ENCODE data around the gene HOXB4. TPM values are rescaled to one million over a fixed set of nuclear protein-coding genes. Genes with fewer than 3 reads are reported as not detected.

The HOXB4 gene
- total RNA-seq, 2 experiments from 2014 or later, result 7.4 to 8.9 TPM

- no peaks in the 10 kb centered on the region for H3K9me2 ChIP-seq (ENCODE audit: insufficient read depth, low read length)
- no peaks in the 10 kb centered on the region for H4K20me1 ChIP-seq (ENCODE audit: insufficient read depth, low read length)
- no peak overlapping the region for H3K4me3 ChIP-seq (ENCODE audit: low read depth, low read length, poor library complexity, severe bottlenecking)
- H3K9me3 ChIP-seq (ENCODE audit: low read length), result no peaks in the 10 kb centered on the region
- no peak for DNase-seq (ENCODE audit: low spot score)
- intact Hi-C loops (cut with micrococcal nuclease; ENCODE audit: unreplicated experiment), result no loop called here
- no peak overlapping the region for H3K27ac ChIP-seq (ENCODE audit: low read depth, low read length, poor library complexity, severe bottlenecking)
- no peak overlapping the region for H3K4me2 ChIP-seq (ENCODE audit: low read length)
- no peaks in the 10 kb centered on the region for H3K36me3 ChIP-seq (ENCODE audit: insufficient read depth, low read length)
- no peak overlapping the region for H2AFZ ChIP-seq (ENCODE audit: low read length)
- ChIA-PET POLR2A (no interaction called here), CTCF (ENCODE audit: unreplicated experiment) (interaction anchor here (1.2 kb wide), 1 partner anchor 13 kb away, joined by 3 read pairs; no protein-coding TSS in a partner anchor)
- TF ChIP-seq EZH2phosphoT487 (IDR thresholded peaks at IDR 0.05; ENCODE audit: borderline replicate concordance, low read depth, low read length), result no peak
- no peak for TF ChIP-seq CTCF (conservative IDR thresholded peaks at IDR 0.05; ENCODE audit: low read length)
- H3K4me1 ChIP-seq (ENCODE audit: insufficient read depth, low read length, poor library complexity, severe bottlenecking), result no peaks in the 10 kb centered on the region
- H3K79me2 ChIP-seq (ENCODE audit: insufficient read depth, low read depth, low read length), result no peaks in the 10 kb centered on the region
- no TSS peak for BruUV-seq (replicated peaks)
These were observed 45.4 kb upstream of the HOXB4 start for GRCh38 chr17:48623583-48623982.

- intact Hi-C loops (cut with micrococcal nuclease; ENCODE audit: unreplicated experiment), result no loop called here
- H3K27ac ChIP-seq (ENCODE audit: low read depth, low read length, poor library complexity, severe bottlenecking), result no peak overlapping the region
- H2AFZ ChIP-seq (ENCODE audit: low read length), result no peak overlapping the region
- POLR2A ChIA-PET, result no interaction called here
- H3K36me3 ChIP-seq (ENCODE audit: insufficient read depth, low read length), result no peaks in the 10 kb centered on the region
- no peaks in the 10 kb centered on the region for H4K20me1 ChIP-seq (ENCODE audit: insufficient read depth, low read length)
- TF ChIP-seq CTCF (conservative IDR thresholded peaks at IDR 0.05; ENCODE audit: low read length) (no peak), EZH2phosphoT487 (IDR thresholded peaks at IDR 0.05; ENCODE audit: borderline replicate concordance, low read depth, low read length) (no peak)
- H3K9me2 ChIP-seq (ENCODE audit: insufficient read depth, low read length), result no peaks in the 10 kb centered on the region
- H3K4me3 ChIP-seq (ENCODE audit: low read depth, low read length, poor library complexity, severe bottlenecking), result no peak overlapping the region
- H3K4me2 ChIP-seq (ENCODE audit: low read length), result no peak overlapping the region
- H3K9me3 ChIP-seq (ENCODE audit: low read length), result no peaks in the 10 kb centered on the region
- no peaks in the 10 kb centered on the region for H3K79me2 ChIP-seq (ENCODE audit: insufficient read depth, low read depth, low read length)
- BruUV-seq (replicated peaks), result no TSS peak
- DNase-seq (ENCODE audit: low spot score), result no peak
- CTCF ChIA-PET (ENCODE audit: unreplicated experiment), result interaction anchor here (1.2 kb wide), 1 partner anchor 14 kb away, joined by 3 read pairs; no protein-coding TSS in a partner anchor
- H3K4me1 ChIP-seq (ENCODE audit: insufficient read depth, low read length, poor library complexity, severe bottlenecking), result no peaks in the 10 kb centered on the region
These were observed 44.7 kb upstream of the HOXB4 start for GRCh38 chr17:48622857-48623256.

- no peaks in the 10 kb centered on the region for H3K4me1 ChIP-seq (ENCODE audit: insufficient read depth, low read length, poor library complexity, severe bottlenecking)
- H4K20me1 ChIP-seq (ENCODE audit: insufficient read depth, low read length), result no peaks in the 10 kb centered on the region
- no peak overlapping the region for H3K4me2 ChIP-seq (ENCODE audit: low read length)
- no TSS peak for BruUV-seq (replicated peaks)
- no peak for DNase-seq (ENCODE audit: low spot score)
- H2AFZ ChIP-seq (ENCODE audit: low read length), result no peak overlapping the region
- H3K36me3 ChIP-seq (ENCODE audit: insufficient read depth, low read length), result no peaks in the 10 kb centered on the region
- no peak overlapping the region for H3K27ac ChIP-seq (ENCODE audit: low read depth, low read length, poor library complexity, severe bottlenecking)
- CTCF ChIA-PET (ENCODE audit: unreplicated experiment), result no interaction called here
- H3K9me3 ChIP-seq (ENCODE audit: low read length), result no peaks in the 10 kb centered on the region
- POLR2A ChIA-PET, result interaction anchor here (0.6 kb wide), 2 partner anchors 230 to 276 kb away, joined by 3 read pairs; no protein-coding TSS in a partner anchor
- no peak overlapping the region for H3K4me3 ChIP-seq (ENCODE audit: low read depth, low read length, poor library complexity, severe bottlenecking)
- no peak for TF ChIP-seq CTCF (conservative IDR thresholded peaks at IDR 0.05; ENCODE audit: low read length)
- TF ChIP-seq EZH2phosphoT487 (IDR thresholded peaks at IDR 0.05; ENCODE audit: borderline replicate concordance, low read depth, low read length), result no peak
- H3K79me2 ChIP-seq (ENCODE audit: insufficient read depth, low read depth, low read length), result no peaks in the 10 kb centered on the region
- intact Hi-C loops (cut with micrococcal nuclease; ENCODE audit: unreplicated experiment), result no loop called here
- no peaks in the 10 kb centered on the region for H3K9me2 ChIP-seq (ENCODE audit: insufficient read depth, low read length)
These were observed 43.6 kb upstream of the HOXB4 start for GRCh38 chr17:48621410-48622392.

All from OCI-LY7 (cell line).